HepG2 (cell line): Measurements from ENCODE around the gene NBEA. TPM values are rescaled to one million over a fixed set of nuclear protein-coding genes. Genes with fewer than 3 reads are reported as not detected.

Source experiments
- ATAC-seq: fragments of 200-7000 bp; cut with Tn5 transposase; 3 replicates; pipeline ENCODE4 v1.9.1; 2020; ENCODE audit warnings: mild to moderate bottlenecking, moderate library complexity
- BruUV-seq: library from RNA; stranded (reverse); fragments of 400-500 nt; replicated peaks from 2 replicates; lab custom pipeline; 2021; lab: Mats Ljungman, UMichigan
- CTCF ChIA-PET: fragments of 300-600 bp; formaldehyde crosslinking; extraction: SDS; loops from one replicate; lab custom pipeline; 2021; ENCODE audit warnings: low total read pairs, inconsistent platforms, low intra/inter-chr PET ratio; lab: Yijun Ruan, JAX
- POLR2A ChIA-PET: fragments of 350-600 bp; sonication (Branson Sonifier 250); formaldehyde crosslinking; loops from one replicate; lab custom pipeline; 2020; ENCODE audit warnings: antibody characterized with exemption, inconsistent platforms; lab: Yijun Ruan, JAX
- DNase-seq: peaks from one replicate; pipeline ENCODE4 v3.0.0-alpha.2; 2015; ENCODE audit warnings: low spot score
- FAIRE-seq: peaks from 3 replicates; lab custom pipeline; 2011; peaks lifted over from hg19 to GRCh38; lab: Jason Lieb, UNC
- H2AFZ ChIP-seq: one replicate; pipeline ENCODE4 v1.6.1; 2011; ENCODE audit warnings: low read length, inconsistent platforms
- H3K27ac ChIP-seq: fragments of 300-600 bp; 3 replicates; pipeline ENCODE4 v1.8.0; 2011; ENCODE audit warnings: mixed run types, mild to moderate bottlenecking, mixed read lengths, low read length, inconsistent platforms; ENCODE audit not compliant: insufficient read depth; ENCODE audit errors: extremely low read length
- H3K27me3 ChIP-seq, 2 experiments: fragments of 200-600 bp in 1 of 2; 2 replicates in 1 of 2; 3 replicates in 1 of 2; pipeline versions ENCODE4 v1.6.0 to v1.8.0; 2011; ENCODE audit warnings: low read length in 2 of 2, mild to moderate bottlenecking in 2 of 2, moderate library complexity in 2 of 2, inconsistent platforms in 1 of 2; ENCODE audit not compliant: insufficient read depth in 2 of 2, control insufficient read depth in 1 of 2
- H3K36me3 ChIP-seq, 2 experiments: fragments of 200-600 bp in 1 of 2; replicated peaks in 1 of 2; 2 replicates in 1 of 2; 3 replicates in 1 of 2; pipeline versions ENCODE4 v1.5.1 to v1.8.0; 2011; ENCODE audit warnings: low read length in 2 of 2, inconsistent platforms in 1 of 2; ENCODE audit not compliant: insufficient read depth in 2 of 2, control insufficient read depth in 1 of 2
- H3K4me1 ChIP-seq: 2 replicates; pipeline ENCODE4 v1.5.1; 2012; ENCODE audit warnings: low read length, inconsistent platforms; ENCODE audit not compliant: insufficient read depth
- H3K4me2 ChIP-seq: 2 replicates; pipeline ENCODE4 v1.6.0; 2011; ENCODE audit warnings: low read depth, low read length, inconsistent platforms
- H3K4me3 ChIP-seq, 3 experiments: fragments of 200-600 bp in 1 of 3; sonication (generic), shearing (Covaris generic) in 1 of 3; replicated peaks in 1 of 3; 2 replicates each; pipeline ENCODE4 v1.5.1; 2011 to 2016; ENCODE audit warnings: low read length in 3 of 3, inconsistent platforms in 2 of 3, low read depth in 2 of 3, mild to moderate bottlenecking in 2 of 3, control low read depth in 1 of 3, mixed read lengths in 1 of 3; ENCODE audit not compliant: insufficient read depth in 1 of 3
- H3K79me2 ChIP-seq: one replicate; pipeline ENCODE4 v1.6.1; 2011; ENCODE audit warnings: low read length, inconsistent platforms; ENCODE audit not compliant: insufficient read depth
- H3K9ac ChIP-seq: 2 replicates; pipeline ENCODE4 v1.6.0; 2011; ENCODE audit warnings: mild to moderate bottlenecking, low read depth, low read length, inconsistent platforms; ENCODE audit not compliant: insufficient read depth
- H3K9me3 ChIP-seq: 2 replicates; pipeline ENCODE4 v1.5.1; 2012; ENCODE audit warnings: mild to moderate bottlenecking, low read length
- H4K20me1 ChIP-seq: 2 replicates; pipeline ENCODE4 v1.6.0; 2011; ENCODE audit warnings: inconsistent platforms, mild to moderate bottlenecking, low read length, moderate library complexity; ENCODE audit not compliant: insufficient read depth
- ARNT2 ChIP-seq: sonication (generic); formaldehyde crosslinking; IDR thresholded peaks from 2 replicates; pipeline ENCODE4 v1.8.0; 2022; ENCODE audit warnings: mild to moderate bottlenecking, low read depth, missing genetic modification reagents, moderate library complexity
- DNMT1 ChIP-seq: sonication (generic); formaldehyde crosslinking; IDR thresholded peaks from 2 replicates; pipeline ENCODE4 v1.5.1; 2020; ENCODE audit warnings: mild to moderate bottlenecking, missing genetic modification reagents
- GABPB1 ChIP-seq: IDR thresholded peaks from 2 replicates; pipeline ENCODE4 v1.6.1; 2016; ENCODE audit warnings: mild to moderate bottlenecking, missing genetic modification reagents, moderate library complexity, missing compliant biosample characterization
- NR1H2 ChIP-seq: sonication (generic); formaldehyde crosslinking; IDR thresholded peaks from 2 replicates; pipeline ENCODE4 v1.8.1; 2022; ENCODE audit warnings: low read depth, missing genetic modification reagents, borderline replicate concordance
- PHF8 ChIP-seq: sonication (generic); formaldehyde crosslinking; IDR thresholded peaks from 2 replicates; pipeline ENCODE4 v1.5.0; 2020; ENCODE audit warnings: missing genetic modification reagents
- SOX6 ChIP-seq, 2 experiments: fragments of 450-650 bp in 1 of 2; sonication (generic) in 1 of 2; formaldehyde crosslinking in 1 of 2; IDR thresholded peaks; 2 replicates each; pipeline versions ENCODE4 v1.4.0 to v1.6.1; 2017 to 2020; ENCODE audit warnings: antibody characterized with exemption in 1 of 2, mild to moderate bottlenecking in 1 of 2, missing genetic modification reagents in 1 of 2
- SUZ12 ChIP-seq: fragments of 150-350 bp; IDR thresholded peaks from 2 replicates; pipeline ENCODE4 v1.6.1; 2014; ENCODE audit warnings: low read depth, low read length
- ZNF775 ChIP-seq: sonication (generic); formaldehyde crosslinking; IDR thresholded peaks from 2 replicates; pipeline ENCODE4 v1.4.0; 2020; ENCODE audit warnings: missing genetic modification reagents, mild to moderate bottlenecking, moderate library complexity, borderline replicate concordance
- WGBS: methylation state at CpG from one replicate; pipeline ENCODE4 v1.1.6; 2017; ENCODE audit warnings: low lambda C conversion rate; 5-methylcytosine and 5-hydroxymethylcytosine counted together
- in situ Hi-C: cut with HindIII; loops from 2 replicates; pipeline ENCODE4 v1.10.0; 2017; ENCODE audit warnings: low pct_unique_long_range_greater_than_20kb; ENCODE audit not compliant: extremely low pct_ligation_motif_present
- intact Hi-C: fragments of 100-400 bp; cut with micrococcal nuclease; formaldehyde crosslinking; loops from one replicate; pipeline ENCODE4 v1.10.0; 2022; ENCODE audit not compliant: unreplicated experiment
- polyA plus RNA-seq, 8 experiments: library from polyadenylated mRNA; depleted of rRNA in 3 of 8; stranded (reverse) in 7 of 8; unstranded in 1 of 8; fragments of >200 nt; fragmentation: Illumina TruSeq in 4 of 8; extraction: Trizol in 4 of 8; gene quantifications; 2 replicates each; pipeline versions ENCODE4 v1.2.1 to v1.2.3, GENCODE V29; 2011 to 2016; ENCODE audit warnings: low read depth in 4 of 8, missing spikeins in 1 of 8, mixed read lengths in 1 of 8; ENCODE audit not compliant: insufficient read depth in 1 of 8
- total RNA-seq, 5 experiments: library from RNA; depleted of rRNA; stranded (reverse); fragments of >200 nt; fragmentation: Illumina TruSeq; extraction: Trizol; gene quantifications; 2 replicates each; pipeline ENCODE4 v1.2.3, GENCODE V29; 2016; ENCODE audit warnings: low read depth in 1 of 5
- TF ChIP-seq, protein P1 (sequence below): conservative IDR thresholded peaks from 2 replicates; pipeline ENCODE4 v1.6.1; 2018; ENCODE audit warnings: missing genetic modification reagents
- TF ChIP-seq, protein P2 (sequence below): sonication (generic); formaldehyde crosslinking; IDR thresholded peaks from 2 replicates; pipeline ENCODE4 v1.9.0; 2021; ENCODE audit warnings: missing genetic modification reagents, borderline replicate concordance

The NBEA gene
- total and polyA plus RNA-seq, 2 of the 13 experiments (the other 11 are each of a cell fraction or from before 2014, with no cell fraction given), result 2.7 to 2.8 TPM

DNA sequence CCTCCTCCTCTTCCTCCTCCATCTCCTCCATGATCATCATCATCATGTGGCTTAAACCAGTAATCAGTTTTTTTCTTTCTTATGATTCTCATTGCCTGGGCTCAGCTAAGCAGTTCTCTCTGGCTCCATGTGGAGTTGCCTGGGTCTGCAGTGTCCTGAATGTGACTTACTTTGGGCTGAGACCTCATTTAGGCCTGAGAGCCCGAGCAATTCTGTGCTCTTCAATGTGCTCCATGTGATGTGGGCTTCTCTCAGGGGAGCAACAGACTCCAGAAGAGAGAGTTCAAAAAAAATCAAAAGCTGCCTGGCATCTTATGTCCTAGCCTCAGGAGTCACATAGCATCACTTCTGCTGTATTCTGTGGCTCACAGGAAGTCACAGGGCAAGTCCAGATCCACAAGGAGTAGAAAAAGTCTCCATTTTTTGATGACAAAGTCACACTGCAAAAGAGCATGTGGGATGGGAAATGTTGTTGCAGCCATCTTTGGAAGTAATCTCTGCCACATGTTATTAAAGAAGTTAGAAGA is 405.7 kb downstream of the NBEA start (continued):
- TF ChIP-seq, protein P1, sequence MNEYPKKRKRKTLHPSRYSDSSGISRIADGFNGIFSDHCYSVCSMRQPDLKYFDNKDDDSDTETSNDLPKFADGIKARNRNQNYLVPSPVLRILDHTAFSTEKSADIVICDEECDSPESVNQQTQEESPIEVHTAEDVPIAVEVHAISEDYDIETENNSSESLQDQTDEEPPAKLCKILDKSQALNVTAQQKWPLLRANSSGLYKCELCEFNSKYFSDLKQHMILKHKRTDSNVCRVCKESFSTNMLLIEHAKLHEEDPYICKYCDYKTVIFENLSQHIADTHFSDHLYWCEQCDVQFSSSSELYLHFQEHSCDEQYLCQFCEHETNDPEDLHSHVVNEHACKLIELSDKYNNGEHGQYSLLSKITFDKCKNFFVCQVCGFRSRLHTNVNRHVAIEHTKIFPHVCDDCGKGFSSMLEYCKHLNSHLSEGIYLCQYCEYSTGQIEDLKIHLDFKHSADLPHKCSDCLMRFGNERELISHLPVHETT (CRISPR knock-in tag), result no peak
- TF ChIP-seq ARNT2 (CRISPR knock-in tag) (no peak), DNMT1 (CRISPR knock-in tag) (no peak), SUZ12 (no peak), SOX6 (IDR thresholded peaks at IDR 0.05) (no peak), SOX6 (CRISPR knock-in tag; IDR thresholded peaks at IDR 0.05) (no peak)
- TF ChIP-seq, protein P2, sequence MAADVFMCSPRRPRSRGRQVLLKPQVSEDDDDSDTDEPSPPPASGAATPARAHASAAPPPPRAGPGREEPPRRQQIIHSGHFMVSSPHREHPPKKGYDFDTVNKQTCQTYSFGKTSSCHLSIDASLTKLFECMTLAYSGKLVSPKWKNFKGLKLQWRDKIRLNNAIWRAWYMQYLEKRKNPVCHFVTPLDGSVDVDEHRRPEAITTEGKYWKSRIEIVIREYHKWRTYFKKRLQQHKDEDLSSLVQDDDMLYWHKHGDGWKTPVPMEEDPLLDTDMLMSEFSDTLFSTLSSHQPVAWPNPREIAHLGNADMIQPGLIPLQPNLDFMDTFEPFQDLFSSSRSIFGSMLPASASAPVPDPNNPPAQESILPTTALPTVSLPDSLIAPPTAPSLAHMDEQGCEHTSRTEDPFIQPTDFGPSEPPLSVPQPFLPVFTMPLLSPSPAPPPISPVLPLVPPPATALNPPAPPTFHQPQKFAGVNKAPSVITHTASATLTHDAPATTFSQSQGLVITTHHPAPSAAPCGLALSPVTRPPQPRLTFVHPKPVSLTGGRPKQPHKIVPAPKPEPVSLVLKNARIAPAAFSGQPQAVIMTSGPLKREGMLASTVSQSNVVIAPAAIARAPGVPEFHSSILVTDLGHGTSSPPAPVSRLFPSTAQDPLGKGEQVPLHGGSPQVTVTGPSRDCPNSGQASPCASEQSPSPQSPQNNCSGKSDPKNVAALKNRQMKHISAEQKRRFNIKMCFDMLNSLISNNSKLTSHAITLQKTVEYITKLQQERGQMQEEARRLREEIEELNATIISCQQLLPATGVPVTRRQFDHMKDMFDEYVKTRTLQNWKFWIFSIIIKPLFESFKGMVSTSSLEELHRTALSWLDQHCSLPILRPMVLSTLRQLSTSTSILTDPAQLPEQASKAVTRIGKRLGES (CRISPR knock-in tag), result no peak

DNA sequence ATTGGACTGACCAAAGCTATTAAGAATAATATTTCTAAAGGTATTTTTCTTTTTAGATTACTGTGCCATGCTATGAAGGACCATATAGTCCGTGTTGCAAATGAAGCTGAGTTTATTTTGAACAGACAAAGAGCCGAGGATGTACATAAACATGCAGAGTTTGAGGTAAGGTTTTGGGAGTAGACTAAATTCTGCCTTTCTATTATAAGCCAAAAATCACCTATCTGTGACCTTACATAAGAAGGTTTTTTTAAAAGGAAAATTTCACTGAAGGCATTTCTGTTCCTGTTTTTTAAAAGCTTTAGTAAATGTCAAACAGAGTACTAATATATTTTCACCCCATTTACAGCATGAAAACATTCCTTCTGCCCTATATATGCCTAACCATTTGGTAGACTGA is 407.0 kb downstream of the NBEA start:
- POLR2A ChIA-PET, result interaction anchor here (0.6 kb wide), 1 partner anchor 9 kb away, joined by 3 read pairs; no protein-coding TSS in a partner anchor
- TF ChIP-seq ZNF775 (CRISPR knock-in tag) (no peak), GABPB1 (CRISPR knock-in tag) (no peak), NR1H2 (no peak), PHF8 (no peak)
- TF ChIP-seq, all 625 proteins: peak for 0
- FAIRE-seq (no peak), ATAC-seq (no peak), DNase-seq (no peak)
- Histone ChIP-seq H3K4me2 (0 out of 2 replicates have a peak overlapping the region, but pooled peaks have one; percentile 47), H4K20me1 (no peaks in the 10 kb centered on the region), H3K4me3 (no peak overlapping the region; a peak in 1 of 6 replicates), H3K36me3 (no peaks in the 10 kb centered on the region), H3K9ac (no peak overlapping the region), H3K9me3 (no peaks in the 10 kb centered on the region), H2AFZ (no peak overlapping the region), H3K4me1 (peaks cover 45% of the 10 kb centered on the region), H3K27ac (peak overlapping the region; percentile 74), H3K27me3 (no peaks in the 10 kb centered on the region), H3K79me2 (no peaks in the 10 kb centered on the region)
- in situ Hi-C loops, result no loop called here
- intact Hi-C loops, result loop anchor here (5.0 kb wide), 1 partner anchor 67 kb away; no protein-coding TSS in a partner anchor
- WGBS, result 88% methylated on average over 2 of the region's 2 CpGs
- BruUV-seq, result no TSS peak
- CTCF ChIA-PET, result no interaction called here
